KOPT-K1 (cell line): Measurements from ENCODE around the gene BMERB1.
"Not testable (repeated sequence)": the region's sequence is repeated elsewhere in the genome, so short reads cannot be mapped to it uniquely, and the experiment has no call there.

Source experiments
- H3K27ac ChIP-seq: fragments of 200-600 bp; sonication (generic); 2 replicates; pipeline ENCODE4 v1.5.1; 2016; ENCODE audit warnings: antibody characterized with exemption, mild to moderate bottlenecking, low read depth, low read length; ENCODE audit not compliant: poor library complexity, severe bottlenecking
- H3K36me3 ChIP-seq: fragments of 200-600 bp; sonication (generic); 2 replicates; pipeline ENCODE4 v1.5.1; 2017; ENCODE audit warnings: antibody characterized with exemption, mild to moderate bottlenecking, low read length, moderate library complexity; ENCODE audit not compliant: insufficient read depth
- H3K9me3 ChIP-seq: fragments of 200-600 bp; sonication (generic); 2 replicates; pipeline ENCODE4 v1.5.1; 2017; ENCODE audit warnings: antibody characterized with exemption, low read length, mild to moderate bottlenecking; ENCODE audit not compliant: insufficient read depth, poor library complexity, severe bottlenecking

The BMERB1 gene

DNA sequence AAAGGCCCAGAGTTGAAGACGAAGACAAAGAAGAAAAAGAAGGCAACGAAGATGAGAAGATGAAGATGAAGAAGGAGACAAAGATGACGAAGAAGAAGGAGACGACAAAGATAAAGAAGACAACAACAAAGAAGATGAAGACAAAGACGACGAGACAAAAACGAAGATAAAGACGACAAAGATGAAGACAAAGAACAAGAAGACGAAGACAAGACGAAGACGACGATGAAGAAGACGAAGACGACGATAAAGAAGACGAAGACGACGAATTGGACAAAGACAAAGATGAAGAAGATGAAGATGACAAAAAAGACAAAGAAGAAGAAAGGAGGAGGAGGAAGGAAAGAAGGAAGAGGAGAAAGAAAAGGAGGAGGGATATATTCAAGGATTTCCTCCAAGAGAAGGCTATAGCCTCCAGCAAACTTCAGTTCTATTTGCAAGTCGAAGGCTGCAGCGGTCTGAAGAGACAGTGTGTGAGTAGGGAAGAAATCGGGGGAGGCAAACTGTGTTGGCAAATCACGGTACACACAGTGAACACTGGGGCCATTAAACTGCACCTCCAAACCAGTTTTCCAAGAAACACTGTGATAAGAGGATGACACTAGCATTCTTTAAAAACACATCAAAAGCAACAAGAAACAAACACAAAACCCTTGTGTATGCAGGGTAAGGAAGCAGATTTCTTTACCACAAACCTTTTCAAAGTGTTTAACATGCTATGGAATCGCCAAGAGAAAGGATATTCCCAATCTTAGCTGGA is 168.1 kb downstream of the BMERB1 start:
- peaks cover 100% of the 10 kb centered on the region for H3K36me3 ChIP-seq

GRCh38 chr16:15604460-15605440 is 170.4 kb downstream of the BMERB1 start:
- Histone ChIP-seq H3K9me3 (no peaks in the 10 kb centered on the region), H3K27ac (no peak overlapping the region), H3K36me3 (peaks cover 100% of the 10 kb centered on the region)

More for the DNA sequence above, 168.1 kb downstream of the BMERB1 start:
- H3K9me3 ChIP-seq = no peaks in the 10 kb centered on the region
- H3K27ac ChIP-seq = no peak overlapping the region

DNA sequence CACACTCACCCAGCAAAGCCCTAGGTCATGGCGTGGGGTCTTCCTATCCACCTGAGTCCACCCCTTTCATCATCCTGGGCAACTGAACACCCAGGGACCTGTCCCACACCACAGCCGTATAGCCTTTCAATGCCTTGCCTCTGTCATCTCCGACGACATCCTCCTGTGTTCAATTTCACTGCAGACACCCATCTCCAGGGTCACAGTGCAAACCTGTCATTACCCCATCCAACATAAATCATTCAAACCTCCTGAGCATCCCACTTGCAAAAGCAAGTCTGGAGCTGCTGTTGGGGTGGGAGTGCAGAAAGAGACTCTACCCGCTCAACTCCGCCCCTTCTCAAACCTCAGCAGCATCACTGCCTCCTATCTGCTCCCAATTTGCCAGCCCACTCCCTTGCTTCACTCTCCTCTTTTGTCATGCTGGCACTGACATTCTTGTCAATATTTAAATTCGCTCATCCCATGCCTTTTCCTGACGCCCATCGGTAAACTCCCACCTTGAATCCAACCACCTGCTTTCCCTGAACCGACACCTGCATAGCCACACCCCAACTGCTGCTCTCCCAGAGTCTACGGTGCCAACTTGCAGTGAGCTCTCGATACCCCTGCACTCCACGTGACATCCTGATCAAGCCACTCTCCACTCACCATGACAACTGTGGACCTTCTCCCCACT is 171.6 kb downstream of the BMERB1 start:
- Histone ChIP-seq H3K9me3 (no peaks in the 10 kb centered on the region), H3K27ac (no peak overlapping the region), H3K36me3 (peaks cover 100% of the 10 kb centered on the region)

DNA sequence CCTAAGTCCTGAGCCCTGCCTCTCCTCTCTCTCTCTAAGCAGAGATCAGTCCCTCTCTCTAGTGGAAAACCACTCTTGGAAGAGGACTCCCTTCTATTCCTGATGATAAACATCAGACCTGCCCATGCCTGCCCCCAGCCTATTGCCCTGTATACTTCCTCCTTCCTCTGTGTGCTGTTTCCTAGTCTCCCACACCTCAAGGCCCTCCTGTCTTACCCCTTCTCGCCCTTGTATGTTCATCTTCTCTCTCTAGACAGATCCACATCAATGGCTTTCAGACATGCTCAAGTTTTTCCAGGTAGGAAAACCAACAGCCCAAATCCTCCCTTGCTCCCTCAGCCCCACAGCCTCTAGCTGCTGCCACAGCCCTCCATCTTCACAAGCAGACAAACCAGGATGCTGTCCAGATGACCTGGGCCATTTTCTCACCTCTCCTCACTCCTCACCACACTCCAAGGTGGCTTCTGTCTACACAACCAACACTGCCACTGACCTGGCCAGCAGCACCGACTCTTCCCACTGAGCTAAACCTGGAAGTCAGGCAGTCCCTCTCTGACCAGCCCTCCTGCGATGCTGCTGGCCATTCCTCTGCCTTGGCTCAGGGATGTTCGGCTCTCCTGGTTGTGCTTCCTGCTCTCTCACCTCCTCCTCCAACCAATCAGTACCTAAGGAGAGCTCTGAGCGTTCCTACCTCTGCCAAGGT is 172.3 kb downstream of the BMERB1 start:
- no peak overlapping the region for H3K27ac ChIP-seq
- peaks cover 99% of the 10 kb centered on the region for H3K36me3 ChIP-seq
- no peaks in the 10 kb centered on the region for H3K9me3 ChIP-seq

DNA sequence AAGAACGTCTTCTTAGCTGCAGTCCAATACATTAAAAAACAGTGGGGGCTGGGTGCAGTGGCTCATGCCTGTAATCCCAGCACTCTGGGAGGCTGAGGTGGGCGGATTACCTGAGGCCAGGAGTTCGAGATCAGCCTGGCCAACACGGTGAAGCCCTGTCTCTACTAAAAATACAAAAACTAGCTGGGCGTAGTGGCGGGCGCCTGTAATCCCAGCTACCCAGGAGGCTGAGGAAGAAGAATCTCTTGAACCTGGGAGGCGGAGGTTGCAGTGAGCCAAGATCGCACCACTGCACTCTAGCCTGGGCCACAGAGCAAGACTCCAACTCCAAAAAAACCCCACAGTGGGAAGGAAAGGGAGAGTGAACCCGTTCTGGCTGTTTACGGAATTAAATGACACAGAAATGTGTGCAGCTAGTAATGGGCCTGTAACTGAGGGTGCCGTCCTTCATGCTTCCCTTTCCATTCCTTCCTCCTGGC is 172.9 kb downstream of the BMERB1 start:
- not testable (repeated sequence) for H3K27ac ChIP-seq
- peaks cover 99% of the 10 kb centered on the region for H3K36me3 ChIP-seq

DNA sequence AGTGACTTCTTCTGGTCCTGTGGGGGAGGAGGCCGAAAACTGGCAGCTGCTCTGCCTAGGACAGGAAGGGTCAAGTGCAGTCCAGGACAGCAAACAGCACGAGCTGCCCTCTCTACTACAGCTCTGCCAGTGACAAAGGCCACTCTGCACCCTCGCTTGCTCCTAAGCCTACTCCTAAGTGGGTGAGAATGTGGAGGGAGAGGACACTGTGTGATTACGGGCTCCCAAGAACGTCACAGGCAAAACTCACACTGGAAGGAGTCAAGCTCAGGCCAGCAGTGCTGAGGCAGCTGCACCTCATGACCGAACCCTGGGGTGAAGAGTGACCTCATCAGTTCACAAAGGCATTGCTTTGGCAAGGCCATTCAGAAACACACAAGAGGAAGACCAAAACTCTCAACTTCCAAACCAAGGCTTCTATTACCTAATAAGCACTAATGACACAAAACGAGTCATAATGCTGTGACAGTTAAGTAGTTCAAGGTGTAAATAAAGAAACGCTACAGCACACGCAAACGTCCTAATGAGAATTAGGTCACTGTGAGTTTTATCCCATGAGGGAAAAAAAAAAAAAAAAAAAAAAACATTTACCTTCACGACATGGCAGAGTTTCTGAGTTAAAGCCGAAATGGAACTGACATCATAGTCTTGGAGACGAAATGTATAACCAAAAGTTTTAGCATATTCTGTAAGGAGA is 173.5 kb downstream of the BMERB1 start:
- Histone ChIP-seq H3K36me3 (peaks cover 99% of the 10 kb centered on the region), H3K27ac (no peak overlapping the region), H3K9me3 (no peaks in the 10 kb centered on the region)

More for the DNA sequence above, 172.9 kb downstream of the BMERB1 start:
- not testable (repeated sequence) for H3K9me3 ChIP-seq

GRCh38 chr16:15608398-15609285 is 174.3 kb downstream of the BMERB1 start:
- Histone ChIP-seq H3K9me3 (no peaks in the 10 kb centered on the region), H3K27ac (no peak overlapping the region), H3K36me3 (peaks cover 97% of the 10 kb centered on the region)

GRCh38 chr16:15609286-15609649 is 174.9 kb downstream of the BMERB1 start:
- H3K9me3 ChIP-seq = no peaks in the 10 kb centered on the region
- peaks cover 97% of the 10 kb centered on the region for H3K36me3 ChIP-seq

DNA sequence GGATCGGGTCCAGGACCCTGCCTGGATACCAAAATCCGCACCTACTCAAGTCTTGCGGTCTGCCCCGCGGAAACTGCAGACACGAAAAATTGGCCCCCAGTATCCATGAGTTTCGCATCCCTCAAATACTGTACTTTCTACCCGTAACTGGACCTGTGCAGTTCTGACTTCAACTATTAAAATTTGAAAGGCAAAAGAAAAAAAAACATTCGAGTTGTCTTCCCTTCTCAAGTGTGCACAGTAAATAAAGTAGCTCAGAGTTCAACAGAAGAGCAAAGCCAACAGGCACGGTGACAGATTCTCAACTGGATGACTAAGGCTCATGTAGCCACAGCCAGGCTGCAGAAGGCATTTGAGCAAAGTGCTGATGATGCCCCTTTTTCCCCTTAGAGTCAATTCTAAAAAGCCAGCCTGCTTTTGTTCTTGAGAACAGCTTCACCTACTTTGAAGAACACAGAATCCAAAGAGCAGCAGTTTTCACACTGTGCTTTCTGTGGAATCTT is 176.0 kb downstream of the BMERB1 start:
- Histone ChIP-seq H3K27ac (no peak overlapping the region), H3K36me3 (peaks cover 94% of the 10 kb centered on the region), H3K9me3 (no peaks in the 10 kb centered on the region)

More at GRCh38 chr16:15609286-15609649, 174.9 kb downstream of the BMERB1 start:
- no peak overlapping the region for H3K27ac ChIP-seq

DNA sequence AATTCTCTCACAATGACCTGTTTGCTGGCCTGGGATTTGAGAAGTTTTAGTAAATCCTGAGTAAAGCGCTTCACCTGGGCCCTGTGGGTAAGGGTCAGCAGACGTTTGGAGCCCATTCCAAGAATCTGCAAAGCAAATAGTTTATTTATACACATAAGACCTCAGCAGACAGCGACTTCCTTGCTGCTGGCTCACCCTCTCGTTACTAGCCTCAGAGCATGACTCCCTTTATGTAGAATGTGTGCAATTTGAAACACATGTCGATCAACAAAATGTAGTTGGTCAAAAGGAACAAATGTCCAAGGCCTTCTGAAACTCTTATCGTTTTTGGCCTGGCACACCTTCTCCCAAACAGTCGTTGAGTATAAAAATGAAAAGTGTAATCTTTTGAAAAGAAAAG is 177.2 kb downstream of the BMERB1 start:
- peaks cover 94% of the 10 kb centered on the region for H3K36me3 ChIP-seq
- no peaks in the 10 kb centered on the region for H3K9me3 ChIP-seq
- no peak overlapping the region for H3K27ac ChIP-seq

DNA sequence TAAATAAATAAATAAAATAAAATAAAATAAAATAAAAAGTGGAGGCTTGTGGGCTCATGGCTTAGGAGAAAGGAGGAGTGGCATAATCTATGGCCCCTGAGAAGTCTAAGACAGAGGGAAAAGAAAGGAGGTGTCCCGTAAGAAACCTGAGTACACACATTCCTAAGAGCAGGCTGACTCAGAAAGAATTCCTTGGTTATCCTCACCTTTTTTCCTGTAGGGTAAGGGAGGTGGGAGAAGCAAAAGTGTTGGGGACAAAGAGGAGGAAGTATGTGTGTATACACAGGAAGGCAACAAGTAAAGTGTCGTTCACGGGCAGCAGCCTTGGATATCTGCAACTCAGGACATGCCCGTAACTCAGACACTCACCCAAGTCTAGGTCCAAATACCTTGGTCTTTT is 179.3 kb downstream of the BMERB1 start:
- Histone ChIP-seq H3K36me3 (peaks cover 94% of the 10 kb centered on the region), H3K9me3 (no peaks in the 10 kb centered on the region), H3K27ac (no peak overlapping the region)

DNA sequence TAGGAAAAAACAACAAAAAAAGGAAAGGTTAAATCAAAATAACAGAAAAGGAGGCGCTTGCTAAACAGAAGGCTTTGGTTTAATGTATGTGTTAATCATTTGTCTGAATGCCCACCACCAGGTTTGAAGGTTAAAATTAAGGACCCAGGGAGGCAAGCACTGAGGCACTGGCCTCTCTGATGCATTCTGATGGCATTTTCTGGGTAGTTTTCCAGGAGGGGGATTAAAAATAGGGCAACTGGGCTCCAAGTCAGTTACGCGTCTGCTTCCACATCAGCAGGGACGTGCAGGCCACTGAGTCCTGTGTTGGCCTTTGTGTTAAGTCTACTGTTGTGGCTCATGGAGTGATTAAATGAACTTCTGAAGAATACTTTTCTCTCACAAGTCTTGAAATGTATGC is 181.6 kb downstream of the BMERB1 start:
- H3K9me3 ChIP-seq = no peaks in the 10 kb centered on the region
- no peak overlapping the region for H3K27ac ChIP-seq
- peaks cover 94% of the 10 kb centered on the region for H3K36me3 ChIP-seq
